H9 (cell line): ENCODE measurements around the gene SLC25A26. TPM values are rescaled to one million over a fixed set of nuclear protein-coding genes. Genes with fewer than 3 reads are reported as not detected.

Source experiments
- DNase-seq: peaks from one replicate; pipeline ENCODE4 v3.0.0-alpha.2; 2017
- H2AFZ ChIP-seq: one replicate; pipeline ENCODE4 v1.6.1; 2013; ENCODE audit warnings: mild to moderate bottlenecking, low read length, control low read depth, moderate library complexity
- H2AK5ac ChIP-seq: 2 replicates; pipeline ENCODE4 v1.6.1; 2013; ENCODE audit warnings: low read length, control low read depth, mixed read lengths; ENCODE audit not compliant: insufficient read length
- H2BK120ac ChIP-seq: one replicate; pipeline ENCODE4 v1.6.1; 2013; ENCODE audit warnings: low read depth, mild to moderate bottlenecking, low read length, control low read depth, inconsistent platforms; ENCODE audit not compliant: poor library complexity, severe bottlenecking
- H2BK12ac ChIP-seq: 2 replicates; pipeline ENCODE4 v1.6.1; 2013; ENCODE audit warnings: low read length, control low read depth, mixed read lengths, low read depth; ENCODE audit not compliant: insufficient read length
- H2BK15ac ChIP-seq: 2 replicates; pipeline ENCODE4 v1.6.1; 2013; ENCODE audit warnings: low read depth, low read length, control low read depth
- H2BK20ac ChIP-seq: one replicate; pipeline ENCODE4 v1.6.1; 2013; ENCODE audit warnings: low read depth, mild to moderate bottlenecking, low read length, control low read depth, inconsistent platforms; ENCODE audit not compliant: poor library complexity, severe bottlenecking
- H2BK5ac ChIP-seq: 2 replicates; pipeline ENCODE4 v1.6.1; 2013; ENCODE audit warnings: low read length, control low read depth, mixed read lengths; ENCODE audit not compliant: insufficient read length
- H3K14ac ChIP-seq: 2 replicates; pipeline ENCODE4 v1.6.1; 2013; ENCODE audit warnings: low read length, control low read depth; ENCODE audit not compliant: insufficient read depth
- H3K18ac ChIP-seq: 2 replicates; pipeline ENCODE4 v1.6.1; 2013; ENCODE audit warnings: low read depth, mild to moderate bottlenecking, mixed read lengths, low read length, control low read depth; ENCODE audit not compliant: insufficient read length
- H3K23ac ChIP-seq: 2 replicates; pipeline ENCODE4 v1.6.1; 2013; ENCODE audit warnings: low read length, control low read depth, mixed read lengths, low read depth; ENCODE audit not compliant: insufficient read length
- H3K23me2 ChIP-seq: 2 replicates; pipeline ENCODE4 v1.6.1; 2013; ENCODE audit warnings: low read depth, mild to moderate bottlenecking, mixed read lengths, low read length, control low read depth; ENCODE audit not compliant: insufficient read length, poor library complexity, severe bottlenecking
- H3K27ac ChIP-seq: 2 replicates; pipeline ENCODE4 v1.5.1; 2013; ENCODE audit warnings: low read length, control low read depth, mixed read lengths, low read depth; ENCODE audit not compliant: insufficient read length
- H3K27me3 ChIP-seq: 2 replicates; pipeline ENCODE4 v1.6.1; 2013; ENCODE audit warnings: low read length, control low read depth, inconsistent platforms; ENCODE audit not compliant: insufficient read depth
- H3K4ac ChIP-seq: 2 replicates; pipeline ENCODE4 v1.6.1; 2013; ENCODE audit warnings: low read depth, mild to moderate bottlenecking, control low read depth, inconsistent platforms, low read length, moderate library complexity
- H3K4me1 ChIP-seq: 2 replicates; pipeline ENCODE4 v1.6.1; 2013; ENCODE audit warnings: low read length, control low read depth, inconsistent platforms; ENCODE audit not compliant: insufficient read depth
- H3K4me2 ChIP-seq: 2 replicates; pipeline ENCODE4 v1.6.1; 2013; ENCODE audit warnings: low read length, control low read depth, mixed read lengths; ENCODE audit not compliant: insufficient read length, insufficient read depth
- H3K56ac ChIP-seq: 2 replicates; pipeline ENCODE4 v1.6.1; 2013; ENCODE audit warnings: low read depth, mild to moderate bottlenecking, mixed read lengths, low read length, control low read depth; ENCODE audit not compliant: insufficient read length
- H3K79me1 ChIP-seq: 2 replicates; pipeline ENCODE4 v1.6.1; 2013; ENCODE audit warnings: low read depth, mild to moderate bottlenecking, moderate library complexity, low read length, control low read depth, inconsistent platforms; ENCODE audit not compliant: insufficient read depth, poor library complexity, severe bottlenecking
- H3K79me2 ChIP-seq: 2 replicates; pipeline ENCODE4 v1.6.1; 2013; ENCODE audit warnings: low read length, control low read depth, inconsistent platforms; ENCODE audit not compliant: insufficient read depth
- H3K9ac ChIP-seq: 2 replicates; pipeline ENCODE4 v1.6.1; 2013; ENCODE audit warnings: low read length, control low read depth, mixed read lengths; ENCODE audit not compliant: insufficient read length; ENCODE audit errors: extremely low read depth
- H3K9me3 ChIP-seq: one replicate; pipeline ENCODE4 v1.6.1; 2013; ENCODE audit warnings: low read depth, low read length, inconsistent platforms; ENCODE audit not compliant: control insufficient read depth
- H3T11ph ChIP-seq: one replicate; pipeline ENCODE4 v1.6.1; 2013; ENCODE audit warnings: mild to moderate bottlenecking, low read length, control low read depth, inconsistent platforms
- H4K20me1 ChIP-seq: one replicate; pipeline ENCODE4 v1.6.1; 2013; ENCODE audit not compliant: control insufficient read depth, insufficient read length, insufficient read depth
- H4K5ac ChIP-seq: 2 replicates; pipeline ENCODE4 v1.6.1; 2013; ENCODE audit warnings: low read depth, mild to moderate bottlenecking, mixed read lengths, low read length, control low read depth; ENCODE audit not compliant: insufficient read length
- H4K8ac ChIP-seq: replicated peaks from 2 replicates; pipeline ENCODE4 v1.6.1; 2013; ENCODE audit warnings: low read length, control low read depth, mixed read lengths, low read depth; ENCODE audit not compliant: insufficient read length
- H4K91ac ChIP-seq: 2 replicates; pipeline ENCODE4 v1.6.1; 2013; ENCODE audit warnings: low read depth, mild to moderate bottlenecking, moderate library complexity, mixed read lengths, low read length, control low read depth; ENCODE audit not compliant: insufficient read length
- H3K27ac Mint-ChIP-seq, 3 experiments: 2 replicates in 2 of 3; 3 replicates in 1 of 3; pipeline ENCODE4 v1.8.0; 2020 to 2021; ENCODE audit warnings: mixed read lengths in 3 of 3, mild to moderate bottlenecking in 1 of 3, moderate library complexity in 1 of 3
- H3K27me3 Mint-ChIP-seq: 2 replicates; pipeline ENCODE4 v1.8.0; 2021; ENCODE audit warnings: low read depth, mild to moderate bottlenecking, moderate library complexity, mixed read lengths
- H3K36me3 Mint-ChIP-seq, 3 experiments: 2 replicates in 2 of 3; 3 replicates in 1 of 3; pipeline ENCODE4 v1.8.0; 2020 to 2021; ENCODE audit warnings: low read depth in 3 of 3, mixed read lengths in 3 of 3; ENCODE audit not compliant: insufficient read depth in 1 of 3
- H3K4me1 Mint-ChIP-seq, 2 experiments: 2 replicates each; pipeline ENCODE4 v1.8.0; 2020; ENCODE audit warnings: mixed read lengths in 2 of 2
- H3K4me3 Mint-ChIP-seq, 2 experiments: 2 replicates in 1 of 2; 3 replicates in 1 of 2; pipeline ENCODE4 v1.8.0; 2020 to 2021; ENCODE audit warnings: mild to moderate bottlenecking in 2 of 2, mixed read lengths in 2 of 2, moderate library complexity in 1 of 2
- H3K9me3 Mint-ChIP-seq, 2 experiments: 2 replicates in 1 of 2; 3 replicates in 1 of 2; pipeline ENCODE4 v1.8.0; 2020; ENCODE audit warnings: mild to moderate bottlenecking in 2 of 2, mixed read lengths in 2 of 2, moderate library complexity in 1 of 2
- CTCF ChIP-seq: fragments of 200-600 bp; sonication (generic); conservative IDR thresholded peaks from 3 replicates; pipeline ENCODE4 v1.8.0; 2021; ENCODE audit warnings: antibody characterized with exemption, mild to moderate bottlenecking
- WGBS: extraction: QIAGEN DNeasy Blood & Tissue Kit; methylation state at CpG from one replicate; pipeline ENCODE4 v1.1.7; 2013; ENCODE audit warnings: missing lambda C conversion rate, low lambda C conversion rate, mixed read lengths; ENCODE audit not compliant: insufficient read length; ENCODE audit errors: extremely low coverage; 5-methylcytosine and 5-hydroxymethylcytosine counted together
- total RNA-seq: library from RNA; stranded (reverse); gene quantifications from 2 replicates; pipeline ENCODE4 v1.2.1, GENCODE V29; 2021

Gene SLC25A26
- total RNA-seq, 1 experiment from 2014 or later: 30.2 TPM

GRCh38 chr3:66227915-66228314, 7.1 kb downstream of the SLC25A26 start:
- Histone ChIP-seq H3K27ac (no peak overlapping the region), H2BK15ac (no peak overlapping the region), H4K20me1 (no peaks in the 10 kb centered on the region), H3K23ac (no peak overlapping the region), H2AFZ (no peak overlapping the region), H3K79me2 (no peaks in the 10 kb centered on the region; the same call in 1 of the 2 replicates), H3K9ac (no peak overlapping the region), H3K79me1 (no peaks in the 10 kb centered on the region), H3K27me3 (no peaks in the 10 kb centered on the region), H3K4ac (no peak overlapping the region), H3K14ac (no peak overlapping the region), H3K56ac (no peak overlapping the region), H2BK120ac (no peak overlapping the region), H3K23me2 (no peaks in the 10 kb centered on the region), H2BK20ac (no peak overlapping the region), H3K9me3 (no peaks in the 10 kb centered on the region), H2BK12ac (no peak overlapping the region), H3K4me2 (no peak overlapping the region), H2BK5ac (no peak overlapping the region), H4K5ac (no peak overlapping the region), H3T11ph (no peak overlapping the region), H2AK5ac (no peak overlapping the region), H4K8ac (no peak overlapping the region), H4K91ac (no peak overlapping the region), H3K4me1 (no peaks in the 10 kb centered on the region), H3K18ac (no peak overlapping the region)
- Mint-ChIP-seq H3K4me1 (peaks cover 2 to 4% of the 10 kb centered on the region in 2 experiments; a peak in 2 of 4 replicates), H3K36me3 (peaks cover 5 to 18% (median 5%) of the 10 kb centered on the region in 3 experiments; a peak in 5 of 7 replicates), H3K27ac (no peak overlapping the region), H3K27me3 (no peaks in the 10 kb centered on the region), H3K9me3 (no peaks in the 10 kb centered on the region), H3K4me3 (no peak overlapping the region)
- TF ChIP-seq CTCF: no peak
- WGBS: no CpG with 5 or more reads among the region's 2 CpGs
- no peak for DNase-seq
